ENCODE results near the gene GINS1.

GINS1 gene

DNA sequence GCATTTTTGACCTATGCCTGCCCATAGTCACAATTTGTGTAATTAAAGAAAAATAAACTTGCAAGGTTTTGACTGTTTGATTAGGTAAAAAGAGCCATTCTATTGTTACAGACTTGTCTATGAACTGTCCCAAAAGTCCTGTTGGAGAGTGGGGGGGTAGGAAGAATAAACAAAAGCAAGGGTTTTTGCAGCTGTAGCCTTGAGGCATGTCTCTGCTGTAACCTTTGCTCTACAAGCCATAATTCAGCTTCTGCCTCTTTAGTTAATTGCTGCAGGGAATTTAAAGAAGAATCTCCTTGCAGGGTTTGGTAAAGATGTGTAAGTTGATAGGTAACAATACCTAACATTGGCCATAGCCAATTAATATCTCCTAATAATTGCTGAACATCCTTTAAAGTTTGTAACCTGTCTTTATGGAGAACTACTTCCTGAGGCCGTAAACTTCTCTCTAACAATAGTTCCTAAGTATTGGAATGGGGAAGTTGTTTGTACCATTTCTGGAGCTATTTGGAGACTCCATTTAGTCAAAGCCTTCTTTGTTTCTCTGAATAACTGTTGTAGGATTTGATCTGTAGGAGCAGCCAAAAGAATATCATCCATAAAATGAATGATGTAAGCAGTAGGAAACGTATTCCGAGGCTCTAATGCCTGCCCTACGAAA lies 9.0 kb upstream of the GINS1 start:
- TF ChIP-seq, protein P1, sequence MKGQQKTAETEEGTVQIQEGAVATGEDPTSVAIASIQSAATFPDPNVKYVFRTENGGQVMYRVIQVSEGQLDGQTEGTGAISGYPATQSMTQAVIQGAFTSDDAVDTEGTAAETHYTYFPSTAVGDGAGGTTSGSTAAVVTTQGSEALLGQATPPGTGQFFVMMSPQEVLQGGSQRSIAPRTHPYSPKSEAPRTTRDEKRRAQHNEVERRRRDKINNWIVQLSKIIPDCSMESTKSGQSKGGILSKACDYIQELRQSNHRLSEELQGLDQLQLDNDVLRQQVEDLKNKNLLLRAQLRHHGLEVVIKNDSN (IDR thresholded peaks at IDR 0.05) = no peak
- TF ChIP-seq REST (IDR thresholded peaks at IDR 0.05; ENCODE audit: low read depth) = no peak
- no peak for TF ChIP-seq CREB1 (IDR thresholded peaks at IDR 0.05; ENCODE audit: low read depth)
- no peak for TF ChIP-seq TEAD4 (IDR thresholded peaks at IDR 0.05)
- no peak for TF ChIP-seq YY1 (IDR thresholded peaks at IDR 0.05; ENCODE audit: low read depth)
- TF ChIP-seq ZBTB7A (IDR thresholded peaks at IDR 0.05; ENCODE audit: low read depth) = no peak
- no peak for TF ChIP-seq MAX (IDR thresholded peaks at IDR 0.05)
- no peak for TF ChIP-seq EP300 (IDR thresholded peaks at IDR 0.05; ENCODE audit: borderline replicate concordance)
- TF ChIP-seq NFIC (IDR thresholded peaks at IDR 0.05) = no peak
- no peak for TF ChIP-seq RAD21 (IDR thresholded peaks at IDR 0.05; ENCODE audit: low read depth)
- TF ChIP-seq TAF1 (IDR thresholded peaks at IDR 0.05; ENCODE audit: low read depth) = no peak
- no peak for TF ChIP-seq CEBPB (IDR thresholded peaks at IDR 0.05)
- TF ChIP-seq FOXM1 (IDR thresholded peaks at IDR 0.05; ENCODE audit: borderline replicate concordance, low read depth) = no peak
- TF ChIP-seq TCF12 (IDR thresholded peaks at IDR 0.05; ENCODE audit: low read depth) = no peak
- no peak for TF ChIP-seq EGR1 (IDR thresholded peaks at IDR 0.05)

GRCh38 chr20:25399037-25399430 lies 8.4 kb upstream of the GINS1 start:
- TF ChIP-seq TCF12 (IDR thresholded peaks at IDR 0.05; ENCODE audit: low read depth) (no peak), EP300 (IDR thresholded peaks at IDR 0.05; ENCODE audit: borderline replicate concordance) (no peak), ZBTB7A (IDR thresholded peaks at IDR 0.05; ENCODE audit: low read depth) (no peak), RAD21 (IDR thresholded peaks at IDR 0.05; ENCODE audit: low read depth) (peak; percentile 84), EGR1 (IDR thresholded peaks at IDR 0.05) (no peak), CREB1 (IDR thresholded peaks at IDR 0.05; ENCODE audit: low read depth) (no peak), TEAD4 (IDR thresholded peaks at IDR 0.05) (peak; percentile 58)

DNA sequence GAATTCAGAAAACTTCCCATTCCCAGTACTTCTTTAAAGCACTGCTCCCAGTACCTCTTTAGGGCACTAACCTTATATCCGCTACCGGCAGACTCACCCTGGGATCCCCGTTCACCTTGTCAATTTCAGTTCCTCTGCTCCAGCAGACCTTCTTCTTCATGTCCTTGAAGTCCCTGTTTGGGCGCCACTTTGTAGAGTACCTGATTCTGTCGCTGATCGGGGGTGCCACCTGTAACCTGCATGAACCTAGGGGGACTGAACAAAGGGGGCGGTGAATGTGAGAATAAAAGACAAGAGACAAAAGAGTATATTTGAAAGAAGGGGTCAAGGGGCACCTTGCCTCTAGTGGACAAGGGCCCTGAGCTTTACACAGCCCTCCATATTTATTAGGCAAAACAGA lies 4.9 kb upstream of the GINS1 start:
- TF ChIP-seq FOXM1 (IDR thresholded peaks at IDR 0.05; ENCODE audit: borderline replicate concordance, low read depth) (no peak), NFIC (IDR thresholded peaks at IDR 0.05) (no peak), ZBTB7A (IDR thresholded peaks at IDR 0.05; ENCODE audit: low read depth) (no peak), REST (IDR thresholded peaks at IDR 0.05; ENCODE audit: low read depth) (no peak), EGR1 (IDR thresholded peaks at IDR 0.05) (no peak)

GRCh38 chr20:25408170-25408547 lies 686 bp downstream of the GINS1 start:
- no peak for TF ChIP-seq ZBTB7A (IDR thresholded peaks at IDR 0.05; ENCODE audit: low read depth)
- no peak for TF ChIP-seq EGR1 (IDR thresholded peaks at IDR 0.05)
- no peak for TF ChIP-seq NFIC (IDR thresholded peaks at IDR 0.05)
- no peak for TF ChIP-seq TEAD4 (IDR thresholded peaks at IDR 0.05)
- TF ChIP-seq REST (IDR thresholded peaks at IDR 0.05; ENCODE audit: low read depth) = no peak
- TF ChIP-seq, protein P1 (IDR thresholded peaks at IDR 0.05) = no peak
- TF ChIP-seq TCF12 (IDR thresholded peaks at IDR 0.05; ENCODE audit: low read depth) = no peak
- TF ChIP-seq YY1 (IDR thresholded peaks at IDR 0.05; ENCODE audit: low read depth) = no peak
- no peak for TF ChIP-seq RAD21 (IDR thresholded peaks at IDR 0.05; ENCODE audit: low read depth)
- TF ChIP-seq CREB1 (IDR thresholded peaks at IDR 0.05; ENCODE audit: low read depth) = no peak
- no peak for TF ChIP-seq CEBPB (IDR thresholded peaks at IDR 0.05)
- no peak for TF ChIP-seq MAX (IDR thresholded peaks at IDR 0.05)
- TF ChIP-seq EP300 (IDR thresholded peaks at IDR 0.05; ENCODE audit: borderline replicate concordance) = no peak
- TF ChIP-seq TAF1 (IDR thresholded peaks at IDR 0.05; ENCODE audit: low read depth) = no peak
- TF ChIP-seq FOXM1 (IDR thresholded peaks at IDR 0.05; ENCODE audit: borderline replicate concordance, low read depth) = no peak

All from Ishikawa (cell line).